ENCODE data around the gene ZDHHC14. TPM values are rescaled to one million over a fixed set of nuclear protein-coding genes. Genes with fewer than 3 reads are reported as not detected.
"Not testable (repeated sequence)": the region's sequence is repeated elsewhere in the genome, so short reads cannot be mapped to it uniquely, and the experiment has no call there.

Gene ZDHHC14
- total RNA-seq, 1 donor from 2014 or later: 15.2 TPM

DNA sequence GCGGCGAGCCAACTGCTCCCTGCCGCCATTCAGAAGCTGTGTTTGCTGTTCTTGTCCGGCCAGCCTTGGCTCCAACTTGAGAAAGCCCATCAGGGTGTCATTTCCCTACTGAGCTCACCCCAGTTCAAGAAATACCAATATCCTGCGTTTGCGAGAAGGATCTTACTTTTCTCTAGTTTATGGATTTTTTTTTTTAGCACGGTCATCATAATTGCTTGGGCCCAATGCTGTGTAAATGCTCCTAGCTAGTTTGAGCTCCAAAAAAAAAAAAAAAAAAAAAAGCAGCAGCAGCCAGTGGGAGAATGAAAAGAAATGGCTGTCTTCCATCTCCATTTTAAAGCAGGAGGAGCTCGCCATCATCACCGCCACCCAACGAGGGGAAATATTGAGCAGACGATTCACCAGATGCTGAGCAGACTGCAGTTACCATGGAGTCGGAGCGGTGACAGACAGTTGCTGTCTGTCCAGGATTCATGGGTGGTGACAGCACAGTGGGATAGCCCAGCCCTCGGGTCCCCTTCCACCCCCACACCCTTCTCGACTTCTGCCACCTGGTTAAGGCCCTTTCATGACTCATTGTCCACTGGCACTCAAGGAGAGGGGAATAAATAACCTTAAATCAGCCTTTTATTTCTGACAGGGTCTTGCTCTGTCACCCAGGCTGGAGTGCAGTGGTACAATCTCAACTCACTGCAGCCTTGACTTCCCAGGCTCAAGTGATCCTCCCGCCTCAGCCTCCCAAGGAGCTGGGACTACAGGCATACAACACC is 309.6 kb downstream of the ZDHHC14 start:
- no peak overlapping the region for H3K4me3 ChIP-seq
- no peak for DNase-seq (ENCODE audit: extremely low spot score in 2 of 2)
- intact Hi-C loops (cut with DNase I): no loop called here
- TF ChIP-seq, protein P1, sequence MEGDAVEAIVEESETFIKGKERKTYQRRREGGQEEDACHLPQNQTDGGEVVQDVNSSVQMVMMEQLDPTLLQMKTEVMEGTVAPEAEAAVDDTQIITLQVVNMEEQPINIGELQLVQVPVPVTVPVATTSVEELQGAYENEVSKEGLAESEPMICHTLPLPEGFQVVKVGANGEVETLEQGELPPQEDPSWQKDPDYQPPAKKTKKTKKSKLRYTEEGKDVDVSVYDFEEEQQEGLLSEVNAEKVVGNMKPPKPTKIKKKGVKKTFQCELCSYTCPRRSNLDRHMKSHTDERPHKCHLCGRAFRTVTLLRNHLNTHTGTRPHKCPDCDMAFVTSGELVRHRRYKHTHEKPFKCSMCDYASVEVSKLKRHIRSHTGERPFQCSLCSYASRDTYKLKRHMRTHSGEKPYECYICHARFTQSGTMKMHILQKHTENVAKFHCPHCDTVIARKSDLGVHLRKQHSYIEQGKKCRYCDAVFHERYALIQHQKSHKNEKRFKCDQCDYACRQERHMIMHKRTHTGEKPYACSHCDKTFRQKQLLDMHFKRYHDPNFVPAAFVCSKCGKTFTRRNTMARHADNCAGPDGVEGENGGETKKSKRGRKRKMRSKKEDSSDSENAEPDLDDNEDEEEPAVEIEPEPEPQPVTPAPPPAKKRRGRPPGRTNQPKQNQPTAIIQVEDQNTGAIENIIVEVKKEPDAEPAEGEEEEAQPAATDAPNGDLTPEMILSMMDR (IDR thresholded peaks at IDR 0.05): no peak
- TF ChIP-seq POLR2A (IDR thresholded peaks at IDR 0.05): no peak
- TF ChIP-seq POLR2AphosphoS5 (IDR thresholded peaks at IDR 0.05; ENCODE audit: insufficient read depth in 1 of 2, low read depth in 1 of 2): no peak
- H3K4me1 ChIP-seq: peaks cover 6% of the 10 kb centered on the region
- no peaks in the 10 kb centered on the region for H3K36me3 ChIP-seq
- no peaks in the 10 kb centered on the region for H3K9me3 ChIP-seq
- no peaks in the 10 kb centered on the region for H3K27me3 ChIP-seq
- H3K27ac ChIP-seq: no peak overlapping the region

DNA sequence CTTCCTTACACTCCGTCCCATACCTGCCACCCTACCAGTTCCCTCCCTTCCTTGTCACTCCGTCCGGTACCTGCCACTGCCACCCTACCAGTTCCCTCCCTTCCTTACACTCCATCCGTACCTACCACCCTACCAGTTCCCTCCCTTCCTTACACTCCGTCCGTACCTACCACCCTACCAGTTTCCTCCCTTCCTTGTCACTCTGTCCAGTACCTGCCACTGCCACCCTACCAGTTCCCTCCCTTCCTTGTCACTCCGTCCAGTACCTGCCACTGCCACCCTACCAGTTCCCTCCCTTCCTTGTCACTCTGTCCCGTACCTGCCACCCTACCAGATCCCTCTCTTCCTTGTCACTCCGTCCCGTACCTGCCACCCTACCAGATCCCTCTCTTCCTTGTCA is 310.6 kb downstream of the ZDHHC14 start:
- H3K27me3 ChIP-seq; H3K4me1 ChIP-seq; DNase-seq (ENCODE audit: extremely low spot score in 2 of 2); H3K36me3 ChIP-seq; intact Hi-C loops (cut with DNase I); H3K27ac ChIP-seq; H3K9me3 ChIP-seq; H3K4me3 ChIP-seq: not testable (repeated sequence)

DNA sequence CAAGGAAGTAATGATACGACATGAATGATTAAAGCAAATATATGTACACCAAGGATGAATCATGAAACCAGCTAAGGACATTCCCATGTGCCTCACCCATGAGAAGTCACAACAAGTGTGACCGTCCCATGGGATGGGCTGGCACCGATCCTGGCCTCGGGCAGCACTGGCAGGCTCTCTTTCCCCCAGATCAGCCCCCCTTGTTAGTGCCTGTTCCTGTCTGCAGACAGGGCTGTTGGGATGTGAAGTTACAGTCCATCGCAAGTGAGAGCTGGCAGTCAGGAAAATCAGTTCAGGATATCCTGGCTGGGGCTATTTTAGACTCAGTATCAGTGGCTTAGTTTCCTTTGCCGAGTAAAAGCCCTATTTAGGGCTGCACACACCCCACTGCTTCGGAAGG is 312.9 kb downstream of the ZDHHC14 start:
- no peak for DNase-seq (ENCODE audit: extremely low spot score in 2 of 2)
- Histone ChIP-seq H3K27ac (no peak overlapping the region), H3K27me3 (no peaks in the 10 kb centered on the region), H3K4me1 (peaks cover 2% of the 10 kb centered on the region), H3K4me3 (no peak overlapping the region), H3K36me3 (no peaks in the 10 kb centered on the region), H3K9me3 (no peaks in the 10 kb centered on the region)
- TF ChIP-seq, protein P1 (IDR thresholded peaks at IDR 0.05): no peak
- TF ChIP-seq POLR2A (IDR thresholded peaks at IDR 0.05): no peak
- TF ChIP-seq POLR2AphosphoS5 (IDR thresholded peaks at IDR 0.05; ENCODE audit: insufficient read depth in 1 of 2, low read depth in 1 of 2): peak in 1 of 2 donors; percentile 35
- intact Hi-C loops (cut with DNase I): no loop called here

DNA sequence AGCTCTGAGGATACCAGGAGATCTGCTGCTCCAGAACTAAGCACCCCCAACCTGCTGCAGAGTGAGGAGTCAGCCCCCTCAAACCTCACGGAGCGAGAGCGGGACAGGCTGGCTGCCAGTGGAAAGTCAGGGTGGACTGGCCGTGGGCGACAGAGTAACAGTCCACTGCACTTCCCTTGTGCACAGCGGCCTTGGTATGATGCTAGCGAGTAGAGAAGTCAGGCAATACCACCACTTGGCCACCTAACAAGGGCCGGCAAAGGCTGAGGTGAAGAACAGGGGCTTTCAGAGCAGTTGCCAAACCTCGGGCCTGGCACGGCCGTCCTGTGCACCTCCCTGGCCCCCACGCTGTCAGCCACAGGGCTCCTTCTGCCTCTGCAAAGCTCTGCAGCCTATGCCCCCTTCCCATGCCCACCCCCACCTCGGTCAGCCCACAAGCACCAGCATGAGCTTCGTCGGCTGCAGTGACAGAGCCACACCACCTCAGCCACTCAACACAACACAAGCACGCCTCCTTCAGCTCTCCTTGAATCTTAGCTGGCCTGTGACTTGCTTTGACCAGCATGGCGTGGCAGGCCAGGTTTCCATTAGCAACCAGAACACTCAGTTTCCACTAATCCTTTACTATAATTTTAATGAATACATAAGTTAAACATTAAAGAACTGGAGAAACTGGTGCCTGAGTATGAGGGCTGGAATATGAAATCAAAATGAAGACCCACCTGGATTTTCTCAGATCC is 314.5 kb downstream of the ZDHHC14 start:
- H3K27me3 ChIP-seq: no peaks in the 10 kb centered on the region
- H3K9me3 ChIP-seq: no peaks in the 10 kb centered on the region
- H3K36me3 ChIP-seq: no peaks in the 10 kb centered on the region
- no peak for DNase-seq (ENCODE audit: extremely low spot score in 2 of 2)
- TF ChIP-seq, protein P1 (IDR thresholded peaks at IDR 0.05): no peak
- no peak for TF ChIP-seq POLR2AphosphoS5 (IDR thresholded peaks at IDR 0.05; ENCODE audit: insufficient read depth in 1 of 2, low read depth in 1 of 2)
- no peak for TF ChIP-seq POLR2A (IDR thresholded peaks at IDR 0.05)
- intact Hi-C loops (cut with DNase I): no loop called here
- no peaks in the 10 kb centered on the region for H3K4me1 ChIP-seq
- H3K27ac ChIP-seq: no peak overlapping the region
- H3K4me3 ChIP-seq: no peak overlapping the region

DNA sequence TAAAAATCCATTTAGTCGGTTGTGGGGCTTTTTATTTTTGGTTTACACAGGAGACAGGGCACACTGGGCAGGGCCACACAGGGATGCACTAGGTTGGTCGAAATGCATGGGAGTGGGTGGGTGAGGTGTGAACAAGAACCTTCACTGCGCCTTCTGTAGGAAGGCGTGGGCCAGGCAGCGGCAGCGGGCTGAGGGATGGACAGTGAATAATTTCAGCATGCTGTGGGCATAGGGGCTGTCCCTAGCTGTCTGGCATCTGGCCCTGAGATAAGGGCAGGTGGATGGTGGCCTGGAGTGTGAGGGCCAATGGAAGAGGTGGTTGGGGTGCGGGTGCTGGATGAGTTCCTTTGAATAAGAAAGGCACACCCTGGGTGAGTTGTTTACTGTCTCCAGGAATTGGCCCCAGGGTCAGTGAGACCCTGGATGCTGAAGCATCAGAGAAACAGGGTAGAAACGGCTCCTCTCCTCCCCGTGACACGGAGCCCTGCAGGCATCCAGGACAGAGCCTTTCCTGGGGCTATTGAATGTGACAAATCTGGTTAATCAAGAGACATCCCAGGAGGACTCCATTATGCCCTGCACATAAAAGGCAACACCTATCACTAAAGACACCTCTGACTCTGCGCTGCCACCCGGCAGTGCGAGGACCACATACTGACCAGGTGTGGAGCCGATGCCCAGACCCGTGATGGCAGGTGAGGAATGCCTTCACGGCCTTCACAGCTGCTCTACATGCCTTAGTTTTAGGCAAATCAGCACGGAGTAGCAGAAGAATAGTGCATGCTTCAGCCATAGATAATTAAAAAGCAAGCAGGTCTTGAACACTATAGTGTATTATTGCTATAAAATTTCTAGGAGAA is 319.0 kb downstream of the ZDHHC14 start:
- Histone ChIP-seq H3K36me3 (no peaks in the 10 kb centered on the region), H3K4me3 (no peak overlapping the region), H3K27ac (no peak overlapping the region), H3K4me1 (no peaks in the 10 kb centered on the region), H3K27me3 (no peaks in the 10 kb centered on the region), H3K9me3 (no peaks in the 10 kb centered on the region)
- intact Hi-C loops (cut with DNase I): no loop called here
- no peak for TF ChIP-seq POLR2A (IDR thresholded peaks at IDR 0.05)
- TF ChIP-seq, protein P1 (IDR thresholded peaks at IDR 0.05): no peak
- TF ChIP-seq POLR2AphosphoS5 (IDR thresholded peaks at IDR 0.05; ENCODE audit: insufficient read depth in 1 of 2, low read depth in 1 of 2): no peak
- DNase-seq (ENCODE audit: extremely low spot score in 2 of 2): no peak

DNA sequence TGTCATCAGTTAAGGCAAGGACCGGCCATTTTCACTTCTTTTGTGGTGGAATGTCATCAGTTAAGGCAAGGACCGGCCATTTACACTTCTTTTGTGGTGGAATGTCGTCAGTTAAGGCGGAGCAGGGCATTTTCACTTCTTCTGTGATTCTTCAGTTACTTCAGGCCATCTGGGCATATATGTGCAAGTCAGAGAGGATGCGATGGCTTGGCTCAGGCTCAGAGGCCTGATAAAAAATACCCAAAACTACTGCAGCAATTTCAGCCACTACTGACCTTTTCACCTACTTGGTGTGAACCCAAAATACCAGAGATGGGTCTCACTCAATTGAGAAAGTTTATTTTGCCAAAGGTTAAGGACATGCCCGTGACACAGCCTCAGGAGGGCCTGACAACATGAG is 325.4 kb downstream of the ZDHHC14 start:
- H3K9me3 ChIP-seq; H3K27ac ChIP-seq; H3K27me3 ChIP-seq; H3K4me1 ChIP-seq; H3K4me3 ChIP-seq; H3K36me3 ChIP-seq; DNase-seq (ENCODE audit: extremely low spot score in 2 of 2): not testable (repeated sequence)
- intact Hi-C loops (cut with DNase I): loop anchor here (2.0 kb wide), 1 partner anchor 14 kb away; no protein-coding TSS in a partner anchor

Data from vagina (tissue), 2 donors.